22Rv1 (cell line): Measurements from ENCODE around the gene EYA2.

Experiments
- CTCF ChIP-seq: fragments of 450-650 bp; IDR thresholded peaks from 2 replicates; pipeline ENCODE4 v1.5.1; 2017; ENCODE audit warnings: mild to moderate bottlenecking
- ZFX ChIP-seq: fragments of 450-650 bp; IDR thresholded peaks from 2 replicates; pipeline ENCODE4 v1.6.1; 2017; ENCODE audit warnings: antibody characterized with exemption, borderline replicate concordance

GRCh38 chr20:47058236-47058635 lies 163.6 kb downstream of the EYA2 start:
- TF ChIP-seq CTCF (no peak), ZFX (no peak)
